Ascending aorta (tissue), 2 donors: Measurements from ENCODE around the gene SYTL3. TPM values are rescaled to one million over a fixed set of nuclear protein-coding genes. Genes with fewer than 3 reads are reported as not detected.
A peak's percentile ranks its signal among the peaks of the same experiment; 100 is the strongest.
"Not testable (repeated sequence)": the region's sequence is repeated elsewhere in the genome, so short reads cannot be mapped to it uniquely, and the experiment has no call there.

Experiments used
- DNase-seq, 2 donors: peaks; one replicate each; pipeline ENCODE4 v3.0.0-alpha.2; 2019; ENCODE audit warnings: low spot score in 2 of 2
- H3K27ac ChIP-seq, 2 donors: fragments of 200-600 bp; sonication (generic); one replicate each; pipeline ENCODE4 v1.5.1; 2016 to 2017; ENCODE audit warnings: mild to moderate bottlenecking in 1 of 2
- H3K27me3 ChIP-seq: fragments of 200-600 bp; sonication (generic); one replicate; pipeline ENCODE4 v1.5.1; 2017
- H3K36me3 ChIP-seq, 2 donors: fragments of 200-600 bp; sonication (generic); one replicate each; pipeline ENCODE4 v1.5.1; 2016
- H3K4me1 ChIP-seq, 2 donors: fragments of 200-600 bp; sonication (generic); one replicate each; pipeline ENCODE4 v1.5.1; 2016 to 2017; ENCODE audit warnings: mild to moderate bottlenecking in 1 of 2
- H3K4me3 ChIP-seq, 2 donors: fragments of 200-600 bp; sonication (generic); one replicate each; pipeline ENCODE4 v1.5.1; 2016 to 2017; ENCODE audit warnings: mild to moderate bottlenecking in 1 of 2
- H3K9me3 ChIP-seq, 2 donors: fragments of 200-600 bp; sonication (generic); one replicate each; pipeline ENCODE4 v1.5.1; 2016
- intact Hi-C: fragments of 100-400 bp; cut with DNase I; formaldehyde crosslinking; loops from one replicate; pipeline ENCODE4 v1.15.1; 2023
- total RNA-seq: library from RNA; depleted of rRNA; stranded (reverse); fragments of >200 nt; gene quantifications from one replicate; pipeline ENCODE4 v1.1.0, GENCODE V29; 2016
- TF ChIP-seq, protein P1 (sequence below), 3 experiments: fragments of 200-600 bp in 2 of 3; fragments of 450-650 bp in 1 of 3; sonication (generic) in 2 of 3; IDR thresholded peaks; one replicate each; pipeline ENCODE4 v1.5.1; 2016 to 2019; ENCODE audit warnings: antibody characterized with exemption in 3 of 3, mild to moderate bottlenecking in 1 of 3, moderate library complexity in 1 of 3

The SYTL3 gene, protein sequence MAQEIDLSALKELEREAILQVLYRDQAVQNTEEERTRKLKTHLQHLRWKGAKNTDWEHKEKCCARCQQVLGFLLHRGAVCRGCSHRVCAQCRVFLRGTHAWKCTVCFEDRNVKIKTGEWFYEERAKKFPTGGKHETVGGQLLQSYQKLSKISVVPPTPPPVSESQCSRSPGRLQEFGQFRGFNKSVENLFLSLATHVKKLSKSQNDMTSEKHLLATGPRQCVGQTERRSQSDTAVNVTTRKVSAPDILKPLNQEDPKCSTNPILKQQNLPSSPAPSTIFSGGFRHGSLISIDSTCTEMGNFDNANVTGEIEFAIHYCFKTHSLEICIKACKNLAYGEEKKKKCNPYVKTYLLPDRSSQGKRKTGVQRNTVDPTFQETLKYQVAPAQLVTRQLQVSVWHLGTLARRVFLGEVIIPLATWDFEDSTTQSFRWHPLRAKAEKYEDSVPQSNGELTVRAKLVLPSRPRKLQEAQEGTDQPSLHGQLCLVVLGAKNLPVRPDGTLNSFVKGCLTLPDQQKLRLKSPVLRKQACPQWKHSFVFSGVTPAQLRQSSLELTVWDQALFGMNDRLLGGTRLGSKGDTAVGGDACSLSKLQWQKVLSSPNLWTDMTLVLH
- total RNA-seq: 4.7 TPM

DNA sequence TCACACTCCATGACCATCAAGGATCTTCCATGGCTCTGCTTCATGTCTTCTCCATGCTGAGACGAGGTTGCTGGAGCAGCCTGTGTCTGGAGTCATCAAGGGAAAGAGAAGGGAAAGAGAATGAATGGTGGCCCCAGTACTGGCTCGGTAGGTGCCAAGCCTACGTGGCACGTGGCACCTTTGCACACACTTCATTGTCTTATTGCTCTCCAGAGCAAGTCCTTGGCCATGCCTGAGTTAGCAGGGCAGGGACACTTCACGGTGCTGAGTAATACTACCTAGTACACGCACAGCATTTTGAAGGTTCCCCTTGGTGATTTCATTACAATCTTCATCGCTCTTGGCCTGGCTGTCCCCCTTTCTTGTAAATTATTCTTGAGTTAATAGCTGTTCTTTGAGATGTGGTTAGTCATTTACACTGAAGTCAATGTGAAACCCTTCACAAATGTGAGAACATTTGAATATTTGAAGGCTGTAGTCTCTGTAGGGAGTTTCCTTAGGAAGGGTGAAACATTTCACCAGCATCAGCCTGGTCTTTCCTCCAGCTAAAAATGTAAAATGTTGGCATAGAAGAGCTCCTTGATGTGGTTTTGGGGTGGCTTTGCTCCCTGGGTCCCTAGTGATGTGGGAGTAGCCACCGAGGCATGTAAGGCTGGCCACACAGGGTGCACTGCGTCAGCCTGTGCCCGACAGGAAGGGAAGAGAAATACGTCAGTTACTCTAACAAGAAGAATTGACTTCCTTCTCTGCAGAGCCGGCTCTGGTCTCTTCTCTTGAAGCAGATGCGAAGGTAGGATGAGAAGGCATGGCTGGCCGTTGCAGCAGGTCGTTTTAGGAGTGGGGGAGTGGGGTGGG is at the start of gene SYTL3:
Gene SYTL3, plus strand, starts transcription at position 766 of the 855 bp plus-strand sequence. CDS start 13,215 bp downstream, outside the sequence.
- TF ChIP-seq, protein P1, sequence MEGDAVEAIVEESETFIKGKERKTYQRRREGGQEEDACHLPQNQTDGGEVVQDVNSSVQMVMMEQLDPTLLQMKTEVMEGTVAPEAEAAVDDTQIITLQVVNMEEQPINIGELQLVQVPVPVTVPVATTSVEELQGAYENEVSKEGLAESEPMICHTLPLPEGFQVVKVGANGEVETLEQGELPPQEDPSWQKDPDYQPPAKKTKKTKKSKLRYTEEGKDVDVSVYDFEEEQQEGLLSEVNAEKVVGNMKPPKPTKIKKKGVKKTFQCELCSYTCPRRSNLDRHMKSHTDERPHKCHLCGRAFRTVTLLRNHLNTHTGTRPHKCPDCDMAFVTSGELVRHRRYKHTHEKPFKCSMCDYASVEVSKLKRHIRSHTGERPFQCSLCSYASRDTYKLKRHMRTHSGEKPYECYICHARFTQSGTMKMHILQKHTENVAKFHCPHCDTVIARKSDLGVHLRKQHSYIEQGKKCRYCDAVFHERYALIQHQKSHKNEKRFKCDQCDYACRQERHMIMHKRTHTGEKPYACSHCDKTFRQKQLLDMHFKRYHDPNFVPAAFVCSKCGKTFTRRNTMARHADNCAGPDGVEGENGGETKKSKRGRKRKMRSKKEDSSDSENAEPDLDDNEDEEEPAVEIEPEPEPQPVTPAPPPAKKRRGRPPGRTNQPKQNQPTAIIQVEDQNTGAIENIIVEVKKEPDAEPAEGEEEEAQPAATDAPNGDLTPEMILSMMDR (IDR thresholded peaks at IDR 0.05): no peak
- H3K36me3 ChIP-seq: no peaks in the 10 kb centered on the region
- no peaks in the 10 kb centered on the region for H3K9me3 ChIP-seq
- no peaks in the 10 kb centered on the region for H3K27me3 ChIP-seq
- H3K4me3 ChIP-seq: peak within 1 kb of the TSS in 1 of 2 donors; percentile 5
- peak within 1 kb of the TSS; percentile 72 to 83 for H3K27ac ChIP-seq
- peaks cover 0 to 14% of the 10 kb centered on the region in 2 donors for H3K4me1 ChIP-seq
- intact Hi-C loops: loop anchor here (10.0 kb wide), 2 partner anchors 885 to 1075 kb away; partner anchors contain the start of gene WTAP
- DNase-seq: peak; percentile 59 to 85

DNA sequence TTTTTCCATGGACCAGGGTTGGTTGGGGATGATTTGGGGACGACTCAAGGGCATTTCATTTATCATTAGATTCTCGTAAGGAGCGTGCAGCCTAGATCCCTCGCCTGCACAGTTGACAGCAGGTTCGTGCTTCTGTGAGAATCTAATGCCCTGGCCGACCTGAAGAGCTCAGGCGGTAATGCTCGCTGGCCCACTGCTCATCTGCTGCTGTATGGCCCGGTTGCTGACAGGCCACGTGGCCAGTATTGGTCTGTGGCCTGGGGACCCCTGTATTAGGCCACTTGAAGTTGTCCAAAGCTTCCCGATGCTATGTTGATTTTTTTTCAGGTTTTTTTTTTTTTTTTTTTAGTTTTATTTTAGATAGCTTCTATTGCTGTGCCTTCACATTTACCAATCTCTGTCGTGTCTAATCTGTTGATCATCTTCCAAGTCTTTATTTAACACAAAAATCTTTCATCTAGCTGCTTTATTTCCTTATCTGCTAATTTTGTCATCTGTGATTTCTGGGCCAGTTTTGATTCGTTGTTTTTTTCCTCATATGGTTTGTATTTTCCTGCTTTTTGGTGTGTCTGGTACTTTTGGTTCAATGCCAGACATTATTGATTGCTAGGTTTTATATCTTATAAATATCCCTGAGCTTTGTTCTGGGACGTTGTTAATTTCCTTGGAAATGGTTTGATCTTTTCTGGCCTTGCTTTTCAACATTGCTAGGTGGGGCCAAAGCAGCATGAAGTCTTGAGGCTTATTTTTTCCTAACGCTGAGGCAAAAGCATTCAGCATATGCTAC is 46.4 kb upstream of the SYTL3 start:
- no peak for DNase-seq
- TF ChIP-seq, protein P1 (IDR thresholded peaks at IDR 0.05): no peak
- intact Hi-C loops: loop anchor here (2.0 kb wide), 1 partner anchor 381 kb away; no protein-coding TSS in a partner anchor
- Histone ChIP-seq H3K27ac (no peak overlapping the region), H3K9me3 (no peaks in the 10 kb centered on the region), H3K4me3 (no peak overlapping the region), H3K27me3 (no peaks in the 10 kb centered on the region), H3K36me3 (peaks cover 7 to 24% of the 10 kb centered on the region in 2 donors), H3K4me1 (peaks cover 0 to 3% of the 10 kb centered on the region in 2 donors)

GRCh38 chr6:158604048-158604406 is 45.8 kb upstream of the SYTL3 start:
- Histone ChIP-seq H3K4me3 (no peak overlapping the region), H3K36me3 (peaks cover 12 to 24% of the 10 kb centered on the region in 2 donors), H3K27me3 (no peaks in the 10 kb centered on the region), H3K27ac (no peak overlapping the region), H3K4me1 (peaks cover 0 to 3% of the 10 kb centered on the region in 2 donors), H3K9me3 (no peaks in the 10 kb centered on the region)
- intact Hi-C loops: loop anchor here (2.0 kb wide), 1 partner anchor 381 kb away; no protein-coding TSS in a partner anchor
- TF ChIP-seq, protein P1 (IDR thresholded peaks at IDR 0.05): no peak
- DNase-seq: no peak

DNA sequence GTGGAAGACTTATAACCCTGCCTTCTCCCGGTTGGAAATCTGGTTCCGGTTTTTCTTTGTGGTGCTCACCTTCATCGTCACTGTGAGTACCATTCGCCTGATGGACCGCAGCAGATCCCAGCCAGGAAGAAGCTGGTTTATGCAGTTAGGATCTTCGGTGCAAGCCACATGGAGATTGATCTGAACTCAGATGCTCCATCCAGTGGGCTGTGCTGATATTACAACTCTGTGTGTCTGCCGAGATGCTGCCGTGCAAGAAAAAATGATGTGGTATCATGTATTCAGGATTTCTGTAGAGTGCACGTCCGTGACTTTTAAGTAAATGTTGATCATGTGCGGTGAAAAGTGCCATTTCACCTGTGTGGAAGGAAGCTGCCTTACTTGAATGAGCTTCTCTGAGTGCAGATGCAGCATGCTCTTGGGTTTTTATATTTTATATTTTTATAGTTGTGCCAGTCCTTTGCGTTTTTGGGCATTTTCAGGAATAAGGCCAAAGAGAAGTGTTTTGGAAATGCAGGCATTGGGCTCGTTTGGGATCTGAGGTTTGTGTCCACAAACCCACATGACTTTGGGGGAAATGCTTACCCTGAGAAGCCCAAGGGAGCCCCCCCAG is 44.5 kb upstream of the SYTL3 start:
- Histone ChIP-seq H3K27ac (no peak overlapping the region), H3K4me1 (peaks cover 0 to 3% of the 10 kb centered on the region in 2 donors), H3K27me3 (no peaks in the 10 kb centered on the region), H3K9me3 (no peaks in the 10 kb centered on the region), H3K36me3 (peaks cover 10 to 25% of the 10 kb centered on the region in 2 donors), H3K4me3 (no peak overlapping the region)
- intact Hi-C loops: loop anchor here (2.0 kb wide), 1 partner anchor 383 kb away; no protein-coding TSS in a partner anchor
- TF ChIP-seq, protein P1 (IDR thresholded peaks at IDR 0.05): peak; percentile 40 to 72 (median 71)
- DNase-seq: no peak

DNA sequence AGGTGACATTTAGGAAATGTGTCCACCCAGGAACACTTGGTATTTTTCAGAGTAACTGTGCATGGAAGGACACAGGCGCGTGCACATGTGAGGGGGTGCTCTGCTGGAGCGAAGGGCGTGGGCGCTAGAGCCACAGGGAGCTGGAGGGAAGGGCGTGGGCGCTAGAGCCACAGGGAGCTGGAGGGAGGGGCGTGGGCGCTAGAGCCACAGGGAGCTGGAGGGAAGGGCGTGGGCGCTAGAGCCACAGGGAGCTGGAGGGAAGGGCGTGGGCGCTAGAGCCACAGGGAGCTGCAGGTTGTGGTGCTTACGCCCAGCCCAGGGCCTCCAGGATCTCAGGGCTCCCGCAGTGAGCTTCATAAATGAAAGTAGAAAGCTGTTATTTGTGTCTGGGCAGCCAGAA is 43.8 kb upstream of the SYTL3 start:
- DNase-seq, H3K9me3 ChIP-seq, H3K27ac ChIP-seq, H3K4me1 ChIP-seq, H3K27me3 ChIP-seq, H3K4me3 ChIP-seq, intact Hi-C loops: not testable (repeated sequence)
- H3K36me3 ChIP-seq: peaks cover 8 to 29% of the 10 kb centered on the region in 2 donors
